Fibroblast of gingiva (primary cell): ENCODE results near the gene AHRR.

Source experiments
- DNase-seq: peaks from one replicate; pipeline ENCODE4 v3.0.0-alpha.2; 2011; ENCODE audit warnings: low read depth

Gene AHRR

DNA sequence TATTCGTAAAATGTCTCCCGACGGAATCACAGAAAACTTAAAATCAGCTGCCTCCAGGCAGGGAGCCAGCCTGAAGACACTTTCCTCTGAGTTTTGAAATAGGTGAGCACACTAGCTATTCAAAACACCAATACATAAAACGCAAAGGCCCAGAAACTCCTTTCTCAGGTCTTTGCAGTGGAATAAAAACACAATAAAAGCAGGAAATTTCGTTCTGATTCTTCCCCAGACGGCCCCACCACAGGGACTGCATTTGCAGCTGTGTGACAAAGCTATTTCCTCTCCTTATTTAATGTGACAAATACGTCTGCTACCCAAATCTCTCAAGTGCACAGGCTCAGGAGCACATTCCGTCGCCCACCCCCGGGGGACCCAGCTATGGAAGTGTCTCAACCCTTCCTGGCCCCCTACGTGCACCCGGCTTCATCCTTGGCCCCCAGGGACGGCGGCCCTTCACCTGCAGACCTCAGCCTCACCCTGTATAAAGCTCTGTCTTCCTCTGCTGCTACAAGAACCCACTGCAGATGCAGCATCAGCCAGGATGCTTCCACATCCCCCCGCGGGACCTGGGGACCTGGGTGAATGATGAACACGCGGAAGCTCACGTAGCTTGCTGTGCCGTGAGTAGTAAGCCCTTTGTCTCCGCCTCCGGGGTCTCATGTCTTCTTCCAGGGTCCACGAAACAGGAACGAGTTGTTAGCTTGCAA, 24.9 kb downstream of the AHRR start:
- DNase-seq: no peak

DNA sequence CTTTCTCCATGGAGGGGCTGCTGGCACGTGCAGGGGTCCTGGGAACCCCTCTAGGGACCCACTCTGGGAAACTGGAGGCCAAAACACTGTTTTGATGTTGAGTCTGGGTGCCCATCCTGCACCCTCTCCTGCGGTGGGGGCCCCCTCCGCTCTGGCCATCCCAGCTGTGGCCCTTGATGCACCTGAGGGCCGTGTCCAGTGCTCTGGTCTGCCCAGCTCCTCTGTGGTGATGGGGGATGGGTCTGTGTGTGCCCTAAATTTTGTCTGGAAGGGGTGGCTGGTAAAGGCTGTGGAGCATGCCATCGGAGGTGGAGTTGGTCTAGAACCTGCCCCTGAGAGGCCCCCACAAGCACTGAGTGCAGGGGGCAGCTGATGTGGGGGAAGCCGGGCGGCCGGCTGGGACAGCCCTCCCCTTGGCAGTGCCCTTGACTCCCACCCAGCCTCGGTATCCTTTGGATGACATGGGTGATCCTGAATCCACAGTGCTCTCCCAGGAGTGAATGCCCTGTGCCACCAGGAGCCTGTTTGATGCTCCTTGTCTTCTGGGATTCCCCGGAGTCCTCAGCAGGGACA, 26.3 kb downstream of the AHRR start:
- DNase-seq: no peak

- no peak for DNase-seq
Observed at GRCh38 chr5:348726-349125, 27.2 kb downstream of the AHRR start.

DNA sequence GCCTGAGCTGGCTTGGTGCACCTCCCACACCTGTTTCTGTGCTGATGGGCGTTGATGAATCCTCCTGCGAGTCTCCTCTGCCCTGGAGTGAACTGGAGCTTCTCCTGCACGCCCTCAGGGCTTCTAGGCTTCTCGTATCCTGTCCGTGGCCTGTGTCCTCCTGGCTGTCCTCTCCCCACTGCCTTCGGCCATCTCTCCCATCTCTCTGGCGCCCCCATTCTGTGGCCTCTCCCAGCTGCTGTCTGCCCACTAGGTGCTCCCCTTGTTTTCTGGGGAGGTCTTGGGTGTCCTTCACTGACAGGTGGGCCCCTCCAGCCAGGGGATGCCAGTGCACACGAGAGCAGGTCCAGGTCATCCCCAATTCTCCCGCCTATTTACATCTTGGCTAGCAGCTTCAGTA, 28.8 kb downstream of the AHRR start:
- no peak for DNase-seq

DNA sequence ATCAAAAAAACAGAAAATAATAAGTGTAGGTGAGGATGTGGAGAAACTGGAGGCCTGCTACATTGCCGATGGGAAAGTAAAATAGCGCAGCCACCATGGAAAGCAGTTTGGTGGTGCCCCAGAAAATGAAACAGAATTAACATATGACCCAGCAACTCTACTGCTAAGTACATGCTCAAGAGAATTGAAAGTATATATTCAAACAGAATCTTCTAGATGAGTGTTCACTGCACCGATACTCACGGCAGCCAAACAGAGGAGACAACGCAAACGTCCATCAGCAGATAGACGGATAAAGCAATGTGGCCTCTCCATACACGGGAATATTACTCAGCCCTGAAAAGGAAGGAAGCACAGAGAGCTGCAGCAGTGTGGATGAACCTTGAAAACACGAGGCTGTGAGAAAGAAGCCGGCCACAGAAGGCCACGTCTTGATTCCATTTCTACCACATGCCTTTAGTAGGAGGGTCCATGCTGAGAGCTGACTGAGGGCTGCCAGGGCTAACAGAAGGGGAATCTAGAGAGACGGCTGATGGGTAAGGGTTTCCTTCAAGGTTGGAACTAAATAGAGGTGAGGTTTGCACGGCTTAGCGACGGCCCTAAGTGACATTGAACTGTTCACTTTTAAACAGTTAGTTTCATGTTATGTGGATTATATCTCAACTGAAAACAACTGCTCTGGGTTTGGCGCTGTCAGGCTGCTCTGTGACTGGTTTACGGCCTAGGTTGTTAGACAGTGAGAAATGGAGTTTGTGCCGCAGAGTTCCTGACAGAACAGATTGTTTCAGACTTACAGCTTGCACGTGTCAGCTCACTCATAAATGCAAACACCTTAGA, 29.8 kb downstream of the AHRR start:
- DNase-seq: no peak

DNA sequence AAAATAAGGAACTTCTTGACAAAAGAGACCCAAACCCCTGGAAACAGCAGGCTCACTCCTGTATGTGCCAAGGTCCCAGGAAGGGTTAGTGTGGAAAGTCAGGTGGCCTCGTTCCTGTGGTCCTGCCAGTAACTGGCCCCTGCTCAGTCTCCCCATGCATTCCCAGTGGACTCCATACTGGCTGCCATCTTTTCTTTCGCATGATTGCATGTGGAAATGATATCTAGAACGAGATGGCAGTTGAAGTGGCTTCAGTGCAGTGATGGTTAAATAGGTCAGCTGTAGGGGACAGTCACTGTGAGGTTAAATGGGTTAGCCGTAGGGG, 30.4 kb downstream of the AHRR start:
- no peak for DNase-seq

- DNase-seq: no peak
Observed at GRCh38 chr5:352639-353611, 31.4 kb downstream of the AHRR start.

- no peak for DNase-seq
Observed at GRCh38 chr5:353612-354580, 32.4 kb downstream of the AHRR start.

DNA sequence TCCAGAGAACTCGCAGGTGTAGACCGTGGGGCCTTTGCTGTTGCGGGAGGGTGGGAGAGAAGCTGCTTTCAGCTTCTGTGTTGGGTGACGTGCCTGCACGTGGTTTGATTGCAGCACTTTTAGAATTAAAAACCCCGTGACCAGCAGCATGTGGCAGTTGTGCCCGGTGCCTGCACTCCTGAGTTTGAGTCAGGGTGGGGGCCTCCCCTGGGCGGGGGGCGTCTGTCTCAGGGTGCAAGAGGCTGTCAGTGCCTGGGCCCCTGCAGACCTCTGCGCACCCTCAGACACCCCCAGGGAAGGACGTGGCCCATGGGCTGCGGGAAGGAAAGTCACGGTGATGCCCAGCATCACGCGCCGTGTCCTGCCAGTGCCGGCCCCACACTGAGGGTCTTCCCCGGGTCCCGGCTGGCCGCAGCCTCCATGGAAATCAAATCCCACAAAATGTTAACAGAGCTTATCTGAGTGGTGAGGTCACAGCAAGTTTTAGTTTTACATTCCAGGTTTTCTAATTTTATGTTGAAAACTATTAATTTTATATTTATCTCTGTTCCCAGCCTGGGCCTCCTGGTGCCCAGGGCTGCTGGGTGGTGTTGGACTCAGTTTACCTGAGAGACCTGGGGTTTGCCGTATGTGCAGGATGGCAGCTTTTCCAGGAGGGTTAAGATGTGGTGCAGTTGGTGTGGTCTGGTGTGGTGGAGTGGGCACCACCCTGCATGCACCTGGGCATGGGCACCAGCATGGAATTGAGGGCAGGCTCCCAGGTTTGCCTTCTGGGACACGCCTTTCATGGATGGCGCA, 33.3 kb downstream of the AHRR start:
- no peak for DNase-seq

DNA sequence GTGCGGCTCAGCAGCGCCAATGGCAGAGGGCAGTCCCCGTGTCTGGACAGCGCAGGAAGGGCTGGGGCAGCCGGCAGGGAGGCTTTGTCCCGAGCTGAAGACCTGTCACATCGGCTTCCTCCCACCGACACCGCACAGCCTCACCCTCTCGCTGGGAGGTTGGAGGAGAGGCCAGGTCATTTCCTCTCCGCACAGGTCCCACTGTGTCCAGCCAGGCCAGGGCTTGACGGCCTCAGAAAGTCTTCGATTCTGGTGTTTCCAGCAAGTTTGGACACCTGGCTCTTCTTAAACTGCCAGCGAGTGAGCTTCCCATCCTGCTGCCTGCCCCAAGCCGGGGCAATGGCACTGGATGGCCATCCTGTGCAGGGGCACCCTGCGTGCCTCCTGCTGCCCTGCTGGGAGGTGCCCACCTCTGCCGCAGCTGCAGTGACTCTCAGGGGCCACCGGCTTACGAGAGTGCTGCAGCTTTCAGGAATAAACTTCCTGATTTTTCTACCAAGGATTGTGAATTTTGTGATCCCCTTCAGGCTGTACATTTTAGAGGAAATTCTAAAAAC, 33.9 kb downstream of the AHRR start:
- DNase-seq: no peak

DNA sequence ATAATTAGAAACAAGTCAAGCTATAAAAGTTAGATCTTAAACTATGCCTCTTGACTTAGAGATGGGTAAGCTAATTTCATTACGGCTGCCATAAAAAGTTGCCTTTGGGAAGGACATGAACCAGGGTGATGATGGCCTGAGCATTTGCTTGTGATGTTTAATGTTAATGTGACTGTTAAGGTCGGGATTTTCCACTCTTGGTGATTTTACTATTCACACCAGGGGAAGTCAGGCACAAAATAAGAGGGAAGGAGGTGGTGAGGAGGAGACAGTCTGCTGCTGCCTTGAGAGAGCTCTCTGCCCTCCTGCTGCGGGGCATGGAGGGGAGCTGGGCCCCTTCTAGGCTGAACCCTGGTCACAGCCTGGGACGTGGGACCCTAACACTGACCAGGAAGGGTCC, 34.4 kb downstream of the AHRR start:
- no peak for DNase-seq

DNA sequence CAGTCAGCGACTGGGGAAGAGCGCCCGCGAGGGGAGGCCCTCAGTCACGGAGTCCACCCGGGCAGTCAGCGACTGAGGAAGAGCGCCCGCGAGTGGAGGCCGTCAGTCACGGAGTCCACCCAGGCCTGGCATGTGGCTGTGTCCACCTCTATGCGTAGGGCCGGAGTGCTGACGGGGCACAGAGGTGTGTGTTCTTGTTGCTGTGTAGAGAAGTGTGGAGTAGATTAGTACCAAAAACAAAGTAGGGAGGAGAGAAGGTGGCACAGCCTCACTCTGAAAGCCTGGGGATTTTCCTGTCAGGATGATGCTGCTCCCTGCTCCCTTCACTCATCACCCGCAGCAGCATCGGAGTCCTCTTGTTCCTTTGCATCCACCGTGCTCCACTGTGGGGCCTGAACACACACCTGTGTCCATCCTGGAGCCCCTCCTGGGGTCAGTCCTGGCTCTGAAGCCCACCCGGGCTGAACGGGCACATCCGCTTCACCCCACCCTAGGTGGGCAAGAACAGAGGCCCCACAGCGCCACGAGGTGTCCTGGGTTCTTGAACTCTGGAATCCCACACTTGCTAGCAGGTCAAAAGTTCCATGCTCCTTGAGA, 37.9 kb downstream of the AHRR start:
- DNase-seq: no peak

DNA sequence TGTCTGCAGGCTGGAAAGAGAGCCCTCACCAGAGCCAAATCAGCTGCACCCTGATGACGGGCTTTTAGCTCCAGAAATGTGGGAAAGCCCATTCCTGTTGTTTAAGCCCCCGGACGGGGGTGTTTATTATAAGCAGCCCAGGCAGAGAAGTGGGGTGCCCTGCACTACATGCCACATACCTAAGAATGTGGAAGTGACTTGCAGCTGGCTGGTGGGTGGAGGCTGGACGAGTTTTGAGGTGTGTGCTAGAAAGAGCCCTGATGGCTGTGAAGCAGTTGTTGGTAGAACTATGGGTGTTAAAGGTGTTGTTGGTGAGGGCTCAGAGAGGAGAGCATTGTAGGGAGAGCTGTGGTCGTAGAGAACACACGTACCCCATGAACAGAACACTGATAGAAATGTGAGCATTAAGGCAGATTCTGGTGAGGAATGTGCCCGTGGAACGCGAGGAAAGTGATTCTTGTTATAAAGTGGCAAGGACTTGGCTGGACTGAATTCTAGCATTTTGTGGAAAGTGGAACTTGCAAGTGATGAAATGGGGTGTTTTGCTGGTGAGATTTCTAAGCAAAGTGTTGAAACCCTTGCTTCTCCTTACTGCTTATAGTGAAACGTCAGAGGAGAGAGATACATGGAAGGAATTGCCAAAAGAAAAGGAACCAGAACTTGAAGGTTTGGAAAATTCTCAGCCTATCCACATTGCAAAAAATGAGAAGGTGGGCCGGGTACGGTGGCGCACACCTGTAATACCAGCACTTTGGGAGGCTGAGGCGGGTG, 38.9 kb downstream of the AHRR start:
- DNase-seq: no peak

DNA sequence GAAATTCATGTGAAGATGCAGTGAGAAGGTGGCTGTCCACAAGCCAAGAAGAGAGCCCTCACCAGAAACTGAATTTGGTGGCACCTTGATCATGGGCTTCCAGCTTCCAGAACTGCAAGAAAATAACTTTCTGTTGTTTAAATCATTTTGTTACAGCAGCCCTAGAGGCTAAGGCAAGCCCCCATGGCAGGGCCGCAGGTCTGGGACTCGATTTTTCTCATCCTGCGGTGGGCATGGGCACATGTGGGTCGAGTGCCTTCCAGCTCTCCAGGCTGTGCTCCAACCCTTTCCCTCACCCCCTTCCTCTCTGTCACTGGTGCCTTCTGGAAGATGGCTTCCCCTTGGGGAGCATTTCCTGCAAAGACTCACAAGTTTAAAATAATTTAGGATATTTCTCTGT, 40.7 kb downstream of the AHRR start:
- DNase-seq: no peak

DNA sequence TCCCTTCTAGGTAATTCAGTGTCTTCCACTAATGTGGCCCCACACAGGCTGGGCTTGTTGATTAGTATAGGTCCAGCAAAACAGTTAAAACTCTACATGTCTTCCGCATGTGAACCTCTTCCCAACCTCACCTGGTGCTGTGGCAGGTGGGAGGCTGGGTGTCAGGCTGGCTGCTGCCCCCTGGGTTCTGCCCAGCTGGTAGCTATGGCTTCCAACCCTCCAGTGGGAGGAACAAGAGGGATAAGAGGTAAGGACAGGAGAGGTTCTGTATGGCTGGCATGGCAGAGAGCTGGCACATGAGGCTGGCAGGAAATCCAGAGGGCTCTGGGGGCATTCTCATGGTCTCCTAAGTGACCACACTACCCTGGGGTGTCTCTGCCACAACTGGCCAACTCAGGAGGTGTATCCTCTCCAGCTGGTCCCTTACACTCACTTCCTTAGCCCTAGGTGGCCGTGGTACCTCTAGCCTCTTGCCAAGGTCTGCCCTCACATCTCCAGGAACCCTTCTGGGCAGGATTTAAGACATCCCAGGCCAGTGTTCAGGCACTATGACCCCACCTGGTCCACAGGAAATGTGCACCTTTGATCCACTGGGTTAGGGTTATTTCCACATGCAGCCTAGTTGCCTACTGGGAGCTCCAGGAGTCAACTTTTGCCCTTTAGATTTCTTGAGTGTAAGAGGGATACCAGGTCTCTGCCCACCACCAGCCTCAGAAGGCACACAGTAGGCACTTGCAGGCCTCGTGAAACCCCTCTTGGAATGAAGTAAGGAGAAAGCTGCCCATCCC, 41.7 kb downstream of the AHRR start:
- no peak for DNase-seq

- DNase-seq: no peak
Observed at GRCh38 chr5:364497-364896, 43.0 kb downstream of the AHRR start.

DNA sequence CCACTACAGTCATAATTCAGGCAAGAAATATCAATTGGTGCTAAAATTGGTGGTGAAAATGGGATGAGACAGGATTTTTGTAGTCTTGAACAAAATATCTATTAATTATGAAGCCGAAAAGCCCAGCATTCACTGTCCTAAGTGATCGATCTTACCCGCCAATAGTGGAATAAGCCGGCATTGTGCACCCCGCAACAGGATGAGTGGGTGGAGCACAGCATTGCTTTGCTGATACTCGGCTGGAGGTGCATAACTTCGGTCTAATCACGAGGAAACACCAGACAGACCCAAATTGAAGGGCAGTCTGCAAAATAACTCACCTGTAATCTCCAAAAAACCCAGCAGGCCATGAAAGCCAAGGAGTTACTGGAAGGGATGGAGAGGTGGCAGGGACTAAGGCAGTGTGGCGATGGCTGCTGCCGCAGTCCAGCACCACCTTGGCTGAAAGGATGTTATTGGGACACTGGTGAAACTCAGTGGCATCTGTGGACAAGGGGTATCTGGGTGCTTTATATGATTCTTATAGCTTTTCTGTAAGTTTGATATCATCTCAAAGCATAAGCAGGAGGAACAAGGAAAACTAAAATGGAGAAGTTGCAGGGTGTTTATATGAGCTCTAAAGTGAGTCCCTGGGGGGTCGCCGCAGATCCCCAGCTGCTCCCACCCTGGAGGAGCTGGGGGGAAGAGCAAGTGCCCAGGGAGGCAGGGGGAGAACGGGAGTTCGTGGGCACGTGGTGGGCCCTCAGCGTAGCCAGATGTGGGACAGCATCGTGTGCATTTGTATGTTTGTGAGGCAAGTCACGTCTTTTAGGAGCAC, 45.2 kb downstream of the AHRR start:
- no peak for DNase-seq
